ENCODE results near the gene DIRAS1.

Gene DIRAS1

GRCh38 chr19:2729943-2730818 lies 9.0 kb upstream of the DIRAS1 start:
- peaks cover 4% of the 10 kb centered on the region for H3K36me3 ChIP-seq (replicated peaks; ENCODE audit: low read depth, low read length)
- TF ChIP-seq, protein P1, sequence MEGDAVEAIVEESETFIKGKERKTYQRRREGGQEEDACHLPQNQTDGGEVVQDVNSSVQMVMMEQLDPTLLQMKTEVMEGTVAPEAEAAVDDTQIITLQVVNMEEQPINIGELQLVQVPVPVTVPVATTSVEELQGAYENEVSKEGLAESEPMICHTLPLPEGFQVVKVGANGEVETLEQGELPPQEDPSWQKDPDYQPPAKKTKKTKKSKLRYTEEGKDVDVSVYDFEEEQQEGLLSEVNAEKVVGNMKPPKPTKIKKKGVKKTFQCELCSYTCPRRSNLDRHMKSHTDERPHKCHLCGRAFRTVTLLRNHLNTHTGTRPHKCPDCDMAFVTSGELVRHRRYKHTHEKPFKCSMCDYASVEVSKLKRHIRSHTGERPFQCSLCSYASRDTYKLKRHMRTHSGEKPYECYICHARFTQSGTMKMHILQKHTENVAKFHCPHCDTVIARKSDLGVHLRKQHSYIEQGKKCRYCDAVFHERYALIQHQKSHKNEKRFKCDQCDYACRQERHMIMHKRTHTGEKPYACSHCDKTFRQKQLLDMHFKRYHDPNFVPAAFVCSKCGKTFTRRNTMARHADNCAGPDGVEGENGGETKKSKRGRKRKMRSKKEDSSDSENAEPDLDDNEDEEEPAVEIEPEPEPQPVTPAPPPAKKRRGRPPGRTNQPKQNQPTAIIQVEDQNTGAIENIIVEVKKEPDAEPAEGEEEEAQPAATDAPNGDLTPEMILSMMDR (IDR thresholded peaks at IDR 0.05; ENCODE audit: low read depth, low read length) = no peak
- no peak for TF ChIP-seq EZH2phosphoT487 (IDR thresholded peaks at IDR 0.05; ENCODE audit: low read depth)
- no peak overlapping the region for H3K4me2 ChIP-seq (ENCODE audit: low read length)
- no peak overlapping the region for H3K27ac ChIP-seq (ENCODE audit: low read length)
- no peak overlapping the region for H3K9ac ChIP-seq (ENCODE audit: low read length)
- no peaks in the 10 kb centered on the region for H3K4me1 ChIP-seq (ENCODE audit: low read length)
- no peaks in the 10 kb centered on the region for H3K79me2 ChIP-seq (ENCODE audit: low read length)
- no peaks in the 10 kb centered on the region for H3K9me3 ChIP-seq (ENCODE audit: insufficient read depth, low read length)
- H4K20me1 ChIP-seq (ENCODE audit: insufficient read depth, low read length) = no peaks in the 10 kb centered on the region
- H2AFZ ChIP-seq (ENCODE audit: low read depth, low read length) = no peak overlapping the region
- no peaks in the 10 kb centered on the region for H3K27me3 ChIP-seq (ENCODE audit: low read depth, low read length)
- no peak overlapping the region for H3K4me3 ChIP-seq (ENCODE audit: low read length)

DNA sequence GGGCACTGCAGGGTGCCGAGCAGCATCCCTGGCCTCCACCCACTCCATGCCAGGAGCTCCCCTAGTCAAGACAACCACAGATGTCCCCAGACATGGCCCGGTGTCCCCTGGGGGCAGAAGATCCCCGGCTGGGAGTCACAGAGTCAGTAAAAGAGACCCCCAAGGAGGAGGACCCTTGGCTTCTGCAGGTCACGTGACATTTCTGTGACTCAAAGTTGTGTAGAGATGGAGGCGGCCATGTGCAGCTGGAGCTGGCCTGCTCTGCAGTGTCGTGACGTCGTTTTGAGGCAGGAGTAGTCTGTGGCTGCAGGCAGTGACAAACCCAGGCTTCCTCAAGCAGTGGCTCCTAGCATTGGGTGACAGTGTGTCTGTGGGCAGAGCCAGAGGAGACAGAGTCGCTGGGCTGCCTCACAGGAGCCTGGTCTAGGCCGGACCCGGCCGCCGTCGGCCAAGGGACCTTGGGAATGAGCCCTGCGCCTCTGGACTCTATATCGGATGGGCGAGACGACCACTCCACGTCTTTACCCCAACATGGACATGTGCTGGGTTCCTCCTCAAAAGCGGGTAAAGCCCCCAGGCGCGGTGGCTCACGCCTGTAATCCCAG lies 7.7 kb upstream of the DIRAS1 start:
- no peak overlapping the region for H2AFZ ChIP-seq (ENCODE audit: low read depth, low read length)
- H3K36me3 ChIP-seq (replicated peaks; ENCODE audit: low read depth, low read length) = peaks cover 2% of the 10 kb centered on the region
- no peaks in the 10 kb centered on the region for H3K4me1 ChIP-seq (ENCODE audit: low read length)
- H3K9me3 ChIP-seq (ENCODE audit: insufficient read depth, low read length) = no peaks in the 10 kb centered on the region
- H3K27me3 ChIP-seq (ENCODE audit: low read depth, low read length) = no peaks in the 10 kb centered on the region
- H3K27ac ChIP-seq (ENCODE audit: low read length) = no peak overlapping the region
- no peaks in the 10 kb centered on the region for H4K20me1 ChIP-seq (ENCODE audit: insufficient read depth, low read length)
- H3K9ac ChIP-seq (ENCODE audit: low read length) = no peak overlapping the region
- H3K4me3 ChIP-seq (ENCODE audit: low read length) = no peak overlapping the region
- no peak for TF ChIP-seq EZH2phosphoT487 (IDR thresholded peaks at IDR 0.05; ENCODE audit: low read depth)
- TF ChIP-seq, protein P1 (IDR thresholded peaks at IDR 0.05; ENCODE audit: low read depth, low read length) = no peak
- H3K79me2 ChIP-seq (ENCODE audit: low read length) = no peaks in the 10 kb centered on the region
- no peak overlapping the region for H3K4me2 ChIP-seq (ENCODE audit: low read length)

- H3K27me3 ChIP-seq (ENCODE audit: low read depth, low read length) = no peaks in the 10 kb centered on the region
- H3K4me1 ChIP-seq (ENCODE audit: low read length) = no peaks in the 10 kb centered on the region
- no peak overlapping the region for H3K4me3 ChIP-seq (ENCODE audit: low read length)
- H3K9me3 ChIP-seq (ENCODE audit: insufficient read depth, low read length) = no peaks in the 10 kb centered on the region
- no peaks in the 10 kb centered on the region for H4K20me1 ChIP-seq (ENCODE audit: insufficient read depth, low read length)
- no peaks in the 10 kb centered on the region for H3K79me2 ChIP-seq (ENCODE audit: low read length)
- no peak overlapping the region for H3K27ac ChIP-seq (ENCODE audit: low read length)
- no peak overlapping the region for H2AFZ ChIP-seq (ENCODE audit: low read depth, low read length)
- H3K4me2 ChIP-seq (ENCODE audit: low read length) = no peak overlapping the region
- peaks cover 1% of the 10 kb centered on the region for H3K36me3 ChIP-seq (replicated peaks; ENCODE audit: low read depth, low read length)
- TF ChIP-seq, protein P1 (IDR thresholded peaks at IDR 0.05; ENCODE audit: low read depth, low read length) = no peak
- TF ChIP-seq EZH2phosphoT487 (IDR thresholded peaks at IDR 0.05; ENCODE audit: low read depth) = no peak
- H3K9ac ChIP-seq (ENCODE audit: low read length) = no peak overlapping the region
Observed at GRCh38 chr19:2727640-2727944, 6.4 kb upstream of the DIRAS1 start.

GRCh38 chr19:2726904-2727639 lies 5.9 kb upstream of the DIRAS1 start:
- Histone ChIP-seq H3K4me2 (ENCODE audit: low read length) (no peak overlapping the region), H3K36me3 (replicated peaks; ENCODE audit: low read depth, low read length) (no peaks in the 10 kb centered on the region), H3K9me3 (ENCODE audit: insufficient read depth, low read length) (no peaks in the 10 kb centered on the region), H3K27ac (ENCODE audit: low read length) (no peak overlapping the region), H3K9ac (ENCODE audit: low read length) (no peak overlapping the region), H2AFZ (ENCODE audit: low read depth, low read length) (no peak overlapping the region), H3K4me1 (ENCODE audit: low read length) (no peaks in the 10 kb centered on the region), H3K79me2 (ENCODE audit: low read length) (no peaks in the 10 kb centered on the region), H4K20me1 (ENCODE audit: insufficient read depth, low read length) (no peaks in the 10 kb centered on the region), H3K27me3 (ENCODE audit: low read depth, low read length) (no peaks in the 10 kb centered on the region), H3K4me3 (ENCODE audit: low read length) (no peak overlapping the region)
- TF ChIP-seq, protein P1 (IDR thresholded peaks at IDR 0.05; ENCODE audit: low read depth, low read length) = no peak
- no peak for TF ChIP-seq EZH2phosphoT487 (IDR thresholded peaks at IDR 0.05; ENCODE audit: low read depth)

Data from OCI-LY3 (cell line).